Right lobe of liver (tissue), 6 donors: ENCODE results near the gene MYO18A. TPM values are rescaled to one million over a fixed set of nuclear protein-coding genes. Genes with fewer than 3 reads are reported as not detected.

Source experiments
- ATAC-seq, 4 donors: fragments of 200-7000 bp; cut with Tn5 transposase; one replicate each; pipeline ENCODE4 v1.9.1; 2020; ENCODE audit warnings: mild to moderate bottlenecking in 4 of 4, moderate library complexity in 4 of 4
- DNase-seq, 3 donors: peaks; one replicate each; pipeline ENCODE4 v3.0.0-alpha.2; 2020
- H3K27ac ChIP-seq, 3 donors: fragments of 200-600 bp; one replicate each; pipeline ENCODE4 v1.8.0; 2022
- H3K27me3 ChIP-seq, 2 donors: fragments of 200-600 bp; one replicate each; pipeline ENCODE4 v1.8.0; 2022
- H3K36me3 ChIP-seq, 4 donors: fragments of 200-600 bp; sonication (generic) in 1 of 4; one replicate each; pipeline versions ENCODE4 v1.5.1 to v1.8.0; 2017 to 2022; ENCODE audit warnings: control low read depth in 1 of 4
- H3K4me1 ChIP-seq, 4 donors: fragments of 200-600 bp; sonication (generic) in 1 of 4; one replicate each; pipeline versions ENCODE4 v1.5.1 to v1.8.0; 2017 to 2022; ENCODE audit warnings: control low read depth in 1 of 4
- H3K4me3 ChIP-seq, 3 donors: fragments of 200-600 bp; one replicate each; pipeline ENCODE4 v1.8.0; 2022
- H3K9me3 ChIP-seq, 4 donors: fragments of 200-600 bp; sonication (generic) in 1 of 4; one replicate each; pipeline versions ENCODE4 v1.5.1 to v1.8.0; 2017 to 2022; ENCODE audit warnings: control low read depth in 1 of 4
- CTCF ChIP-seq, 4 donors: fragments of 200-600 bp in 3 of 4; fragments of 450-650 bp in 1 of 4; IDR thresholded peaks; one replicate each; pipeline versions ENCODE4 v1.5.1 to v1.8.0; 2016 to 2022; ENCODE audit warnings: antibody characterized with exemption in 4 of 4, mild to moderate bottlenecking in 2 of 4
- POLR2A ChIP-seq: fragments of 450-650 bp; IDR thresholded peaks from one replicate; pipeline ENCODE4 v1.6.1; 2017; ENCODE audit warnings: antibody characterized with exemption, mild to moderate bottlenecking
- WGBS: methylation state at CpG from one replicate; pipeline ENCODE4 v1.1.6; 2018; ENCODE audit warnings: low coverage, low lambda C conversion rate; ENCODE audit not compliant: insufficient coverage; ENCODE audit errors: missing lambda C conversion rate; 5-methylcytosine and 5-hydroxymethylcytosine counted together
- intact Hi-C, 2 donors: fragments of 100-400 bp; cut with DNase I; formaldehyde crosslinking; loops; one replicate each; pipeline versions ENCODE4 v1.11.2 to v1.14.1; 2022
- total RNA-seq, 6 experiments: library from RNA; depleted of rRNA in 2 of 6; stranded (reverse); fragments of >200 nt in 2 of 6; fragmentation: NEBNext Ultra II Directional in 3 of 6; extraction: Animal tissue kit (Norgen Biotek cat#: 25700) in 3 of 6; gene quantifications; one replicate each; pipeline versions ENCODE4 v1.1.0 to v1.2.4, GENCODE V29; 2016 to 2023
- donor health status: DM: no; HTN: yes; CAD: no.
- donor health status: DM: no; HTN: no; CAD: no.
- donor health status: DM: no; HTN: no; CAD: no.
- donor health status: DM: no; HTN: yes; CAD: no.
- donor health status: DM: no; HTN: yes; CAD: no.

The MYO18A gene
- total RNA-seq, 6 experiments from 2014 or later = 50.1 to 98.2 (median 81.8) TPM

- peaks cover 0 to 21% (median 6%) of the 10 kb centered on the region in 4 donors for H3K4me1 ChIP-seq
- H3K9me3 ChIP-seq = no peaks in the 10 kb centered on the region
- peaks cover 0 to 12% (median 0%) of the 10 kb centered on the region in 4 donors for H3K36me3 ChIP-seq
- no peaks in the 10 kb centered on the region for H3K27me3 ChIP-seq
- no peak overlapping the region for H3K4me3 ChIP-seq
- H3K27ac ChIP-seq = no peak overlapping the region
- ATAC-seq (no peak), DNase-seq (no peak)
- WGBS = 71% methylated on average over 8 of the region's 9 CpGs
- intact Hi-C loops = no loop called here
- TF ChIP-seq CTCF (IDR thresholded peaks at IDR 0.05) (no peak), POLR2A (no peak)
These were observed 48.1 kb downstream of the MYO18A start for GRCh38 chr17:29131814-29132682.

GRCh38 chr17:29129731-29130130 is 50.5 kb downstream of the MYO18A start:
- Histone ChIP-seq H3K4me3 (no peak overlapping the region), H3K27ac (no peak overlapping the region), H3K9me3 (no peaks in the 10 kb centered on the region), H3K36me3 (peaks cover 0 to 8% (median 0%) of the 10 kb centered on the region in 4 donors), H3K4me1 (peaks cover 0 to 12% (median under 1%) of the 10 kb centered on the region in 4 donors), H3K27me3 (no peaks in the 10 kb centered on the region)
- ATAC-seq (no peak), DNase-seq (no peak)
- WGBS = 100% methylated on average over 3 of the region's 4 CpGs
- intact Hi-C loops = loop anchor here in 1 of 2 donors (10.0 kb wide), 1 partner anchor 155 kb away; no protein-coding TSS in a partner anchor
- TF ChIP-seq POLR2A (no peak), CTCF (IDR thresholded peaks at IDR 0.05) (no peak)

- H3K27me3 ChIP-seq = no peaks in the 10 kb centered on the region
- H3K4me3 ChIP-seq = no peak overlapping the region
- intact Hi-C loops = loop anchor here in 1 of 2 donors (10.0 kb wide), 1 partner anchor 157 kb away; no protein-coding TSS in a partner anchor
- no peak for DNase-seq
- ATAC-seq = no peak
- no peak for TF ChIP-seq CTCF (IDR thresholded peaks at IDR 0.05)
- TF ChIP-seq POLR2A = no peak
- H3K36me3 ChIP-seq = peaks cover 0 to 8% (median 3%) of the 10 kb centered on the region in 4 donors
- H3K9me3 ChIP-seq = no peaks in the 10 kb centered on the region
- WGBS = no CpG with 5 or more reads among the region's 10 CpGs
- H3K4me1 ChIP-seq = peaks cover 0 to 5% (median 0%) of the 10 kb centered on the region in 4 donors
- no peak overlapping the region for H3K27ac ChIP-seq
These were observed 52.4 kb downstream of the MYO18A start for GRCh38 chr17:29127840-29128239.

- Histone ChIP-seq H3K4me3 (no peak overlapping the region), H3K27ac (no peak overlapping the region), H3K4me1 (peaks cover 0 to 5% (median 0%) of the 10 kb centered on the region in 4 donors), H3K9me3 (no peaks in the 10 kb centered on the region), H3K27me3 (no peaks in the 10 kb centered on the region), H3K36me3 (peaks cover 0 to 10% (median 4%) of the 10 kb centered on the region in 4 donors)
- TF ChIP-seq POLR2A (no peak), CTCF (IDR thresholded peaks at IDR 0.05) (no peak)
- peak in 1 of 3 donors; percentile 47 for DNase-seq
- peak in 1 of 4 donors; percentile 8 for ATAC-seq
- 73% methylated on average over 2 of the region's 8 CpGs for WGBS
- intact Hi-C loops = loop anchor here in 1 of 2 donors (10.0 kb wide), 1 partner anchor 158 kb away; no protein-coding TSS in a partner anchor
These were observed 53.8 kb downstream of the MYO18A start for GRCh38 chr17:29126268-29126930.
